Neural progenitor cell (in vitro differentiated cells): Measurements from ENCODE around the gene OR10K1. TPM values are rescaled to one million over a fixed set of nuclear protein-coding genes. Genes with fewer than 3 reads are reported as not detected.
A peak's percentile ranks its signal among the peaks of the same experiment; 100 is the strongest.

Experiments used
- DNase-seq: peaks from one replicate; pipeline ENCODE4 v3.0.0-alpha.2; 2016; ENCODE audit warnings: low spot score
- H2AFZ ChIP-seq: fragments of 200-600 bp; sonication (generic); replicated peaks from 2 replicates; pipeline ENCODE4 v1.6.1; 2016; ENCODE audit warnings: antibody characterized with exemption
- H3F3A ChIP-seq: fragments of 200-600 bp; sonication (generic); 2 replicates; pipeline ENCODE4 v1.6.1; 2016; ENCODE audit warnings: antibody characterized with exemption, low read depth
- H3K27ac ChIP-seq: fragments of 200-600 bp; sonication (generic); 2 replicates; pipeline ENCODE4 v1.5.1; 2016; ENCODE audit warnings: mild to moderate bottlenecking
- H3K27me3 ChIP-seq: fragments of 200-600 bp; sonication (generic); 2 replicates; pipeline ENCODE4 v1.6.1; 2016; ENCODE audit warnings: mild to moderate bottlenecking, moderate library complexity
- H3K36me3 ChIP-seq: fragments of 200-600 bp; sonication (generic); 2 replicates; pipeline ENCODE4 v1.5.1; 2016
- H3K4me1 ChIP-seq: fragments of 200-600 bp; sonication (generic); 2 replicates; pipeline ENCODE4 v1.6.1; 2016; ENCODE audit warnings: mixed run types
- H3K4me2 ChIP-seq: fragments of 200-600 bp; sonication (generic); 2 replicates; pipeline ENCODE4 v1.6.1; 2016
- H3K4me3 ChIP-seq: fragments of 200-600 bp; sonication (generic); 2 replicates; pipeline ENCODE4 v1.5.1; 2016
- H3K79me2 ChIP-seq: fragments of 200-600 bp; sonication (generic); 2 replicates; pipeline ENCODE4 v1.6.1; 2016; ENCODE audit warnings: low read depth
- H3K9ac ChIP-seq: fragments of 200-600 bp; sonication (generic); 2 replicates; pipeline ENCODE4 v1.6.1; 2016
- H3K9me3 ChIP-seq: fragments of 200-600 bp; sonication (generic); 2 replicates; pipeline ENCODE4 v1.5.1; 2016; ENCODE audit warnings: low read depth
- H4K20me1 ChIP-seq: fragments of 200-600 bp; sonication (generic); 2 replicates; pipeline ENCODE4 v1.6.1; 2016; ENCODE audit warnings: low read depth
- H3K27ac Mint-ChIP-seq: 3 replicates; pipeline ENCODE4 v1.8.0; 2021; ENCODE audit warnings: mixed read lengths
- H3K27me3 Mint-ChIP-seq: 2 replicates; pipeline ENCODE4 v1.8.0; 2022; ENCODE audit warnings: low read depth, mild to moderate bottlenecking, inconsistent platforms, moderate library complexity, mixed read lengths; ENCODE audit not compliant: insufficient read depth
- H3K36me3 Mint-ChIP-seq: 3 replicates; pipeline ENCODE4 v1.8.0; 2021; ENCODE audit warnings: mixed read lengths
- H3K4me1 Mint-ChIP-seq: 3 replicates; pipeline ENCODE4 v1.8.0; 2021; ENCODE audit warnings: mixed read lengths
- H3K4me3 Mint-ChIP-seq: 3 replicates; pipeline ENCODE4 v1.8.0; 2021; ENCODE audit warnings: mild to moderate bottlenecking, moderate library complexity, mixed read lengths
- H3K9me3 Mint-ChIP-seq: 3 replicates; pipeline ENCODE4 v1.8.0; 2020; ENCODE audit warnings: mixed read lengths
- EZH2 ChIP-seq: fragments of 200-600 bp; sonication (generic); IDR thresholded peaks from 2 replicates; pipeline ENCODE4 v1.6.1; 2017; ENCODE audit warnings: antibody characterized with exemption, mild to moderate bottlenecking, moderate library complexity
- EZH2phosphoT487 ChIP-seq: fragments of 200-600 bp; sonication (generic); IDR thresholded peaks from 2 replicates; pipeline ENCODE4 v1.6.1; 2017; ENCODE audit warnings: antibody characterized with exemption
- total RNA-seq: library from RNA; depleted of rRNA; stranded (reverse); fragments of >200 nt; gene quantifications from 2 replicates; pipeline ENCODE4 v1.2.3, GENCODE V29; 2015; ENCODE audit warnings: low replicate concordance
- TF ChIP-seq, protein P1 (sequence below): fragments of 200-600 bp; sonication (generic); IDR thresholded peaks from 2 replicates; pipeline ENCODE4 v1.5.1; 2017; ENCODE audit warnings: antibody characterized with exemption, mild to moderate bottlenecking

The OR10K1 gene
- total RNA-seq, 1 donor from 2014 or later = not detected

DNA sequence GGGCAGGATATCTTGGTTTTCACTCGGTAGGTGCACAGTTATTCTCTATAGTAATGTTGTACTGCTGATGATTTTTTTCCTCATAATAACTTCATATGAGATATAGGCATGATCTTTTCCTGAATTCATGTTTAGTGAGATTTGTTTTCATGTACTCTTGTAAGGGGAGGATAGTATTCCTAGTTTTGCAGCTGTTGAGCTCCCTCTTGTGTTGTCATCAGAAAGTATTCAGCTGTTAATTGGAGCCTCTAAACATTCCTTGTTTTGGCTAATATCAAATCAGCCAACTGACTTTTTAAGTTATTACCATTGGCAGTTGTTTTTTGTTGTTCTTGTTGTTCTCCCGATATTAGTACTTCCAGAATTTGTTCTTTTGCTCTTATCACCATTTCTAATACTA is 34.7 kb downstream of the OR10K1 start:
- Mint-ChIP-seq H3K27ac (no peak overlapping the region), H3K4me1 (no peaks in the 10 kb centered on the region), H3K27me3 (no peaks in the 10 kb centered on the region), H3K9me3 (no peaks in the 10 kb centered on the region), H3K4me3 (no peak overlapping the region), H3K36me3 (no peaks in the 10 kb centered on the region)
- no peaks in the 10 kb centered on the region for H3K27me3 ChIP-seq
- no peaks in the 10 kb centered on the region for H3K9me3 ChIP-seq
- no peak overlapping the region for H3K4me3 ChIP-seq
- H3K36me3 ChIP-seq = no peaks in the 10 kb centered on the region
- H3K79me2 ChIP-seq = no peaks in the 10 kb centered on the region
- no peak overlapping the region for H2AFZ ChIP-seq
- no peak overlapping the region for H3K4me2 ChIP-seq
- H3K27ac ChIP-seq = no peak overlapping the region
- H3F3A ChIP-seq = no peaks in the 10 kb centered on the region
- DNase-seq = peak; percentile 51
- no peak overlapping the region for H3K9ac ChIP-seq
- H4K20me1 ChIP-seq = no peaks in the 10 kb centered on the region
- H3K4me1 ChIP-seq = no peaks in the 10 kb centered on the region
- no peak for TF ChIP-seq EZH2
- TF ChIP-seq, protein P1, sequence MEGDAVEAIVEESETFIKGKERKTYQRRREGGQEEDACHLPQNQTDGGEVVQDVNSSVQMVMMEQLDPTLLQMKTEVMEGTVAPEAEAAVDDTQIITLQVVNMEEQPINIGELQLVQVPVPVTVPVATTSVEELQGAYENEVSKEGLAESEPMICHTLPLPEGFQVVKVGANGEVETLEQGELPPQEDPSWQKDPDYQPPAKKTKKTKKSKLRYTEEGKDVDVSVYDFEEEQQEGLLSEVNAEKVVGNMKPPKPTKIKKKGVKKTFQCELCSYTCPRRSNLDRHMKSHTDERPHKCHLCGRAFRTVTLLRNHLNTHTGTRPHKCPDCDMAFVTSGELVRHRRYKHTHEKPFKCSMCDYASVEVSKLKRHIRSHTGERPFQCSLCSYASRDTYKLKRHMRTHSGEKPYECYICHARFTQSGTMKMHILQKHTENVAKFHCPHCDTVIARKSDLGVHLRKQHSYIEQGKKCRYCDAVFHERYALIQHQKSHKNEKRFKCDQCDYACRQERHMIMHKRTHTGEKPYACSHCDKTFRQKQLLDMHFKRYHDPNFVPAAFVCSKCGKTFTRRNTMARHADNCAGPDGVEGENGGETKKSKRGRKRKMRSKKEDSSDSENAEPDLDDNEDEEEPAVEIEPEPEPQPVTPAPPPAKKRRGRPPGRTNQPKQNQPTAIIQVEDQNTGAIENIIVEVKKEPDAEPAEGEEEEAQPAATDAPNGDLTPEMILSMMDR = peak; percentile 64
- TF ChIP-seq EZH2phosphoT487 = no peak

DNA sequence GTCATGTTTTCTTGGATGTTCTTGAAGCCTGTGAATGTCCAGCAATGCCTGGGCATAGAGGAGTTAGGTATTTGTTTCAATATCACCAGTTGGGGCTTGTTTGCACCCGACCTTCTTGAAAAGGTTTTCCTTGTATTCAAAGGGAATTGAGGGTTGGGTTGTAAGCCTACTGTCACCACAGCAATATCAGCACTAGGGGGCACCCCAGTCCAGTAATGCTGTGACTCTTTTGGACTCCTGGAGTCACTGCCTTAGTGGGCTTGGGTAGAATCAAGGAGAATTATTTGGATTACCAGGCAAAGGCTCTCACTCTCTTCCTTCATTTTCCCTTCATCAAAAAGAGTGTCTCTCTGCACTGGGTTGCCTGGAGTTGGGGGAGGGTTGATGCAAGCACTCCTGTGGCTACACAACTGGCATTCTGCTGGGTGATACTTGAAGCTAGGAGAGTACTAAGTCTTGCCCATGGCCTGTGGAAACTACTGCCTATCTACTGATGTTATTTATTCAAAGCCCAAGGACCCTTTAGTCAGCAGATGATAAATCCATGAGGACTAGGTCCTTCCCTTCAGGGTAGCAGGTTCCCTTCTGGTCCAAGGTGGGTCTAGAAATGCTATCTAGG is 44.8 kb downstream of the OR10K1 start:
- no peak overlapping the region for H3K27ac Mint-ChIP-seq
- no peak overlapping the region for H3K4me3 Mint-ChIP-seq
- no peak overlapping the region for H2AFZ ChIP-seq
- H3K4me3 ChIP-seq = no peak overlapping the region
- no peaks in the 10 kb centered on the region for H3K36me3 Mint-ChIP-seq
- no peaks in the 10 kb centered on the region for H3K9me3 ChIP-seq
- peak; percentile 77 for DNase-seq
- peaks cover 11% of the 10 kb centered on the region for H3K4me1 ChIP-seq
- no peak overlapping the region for H3K9ac ChIP-seq
- TF ChIP-seq, protein P1 = peak; percentile 77
- no peak for TF ChIP-seq EZH2phosphoT487
- H3K27ac ChIP-seq = no peak overlapping the region
- H3K27me3 Mint-ChIP-seq = no peaks in the 10 kb centered on the region
- no peaks in the 10 kb centered on the region for H3K9me3 Mint-ChIP-seq
- H4K20me1 ChIP-seq = no peaks in the 10 kb centered on the region
- no peaks in the 10 kb centered on the region for H3K4me1 Mint-ChIP-seq
- no peak overlapping the region for H3K4me2 ChIP-seq
- H3K79me2 ChIP-seq = no peaks in the 10 kb centered on the region
- H3K27me3 ChIP-seq = no peaks in the 10 kb centered on the region
- H3F3A ChIP-seq = no peaks in the 10 kb centered on the region
- H3K36me3 ChIP-seq = no peaks in the 10 kb centered on the region

DNA sequence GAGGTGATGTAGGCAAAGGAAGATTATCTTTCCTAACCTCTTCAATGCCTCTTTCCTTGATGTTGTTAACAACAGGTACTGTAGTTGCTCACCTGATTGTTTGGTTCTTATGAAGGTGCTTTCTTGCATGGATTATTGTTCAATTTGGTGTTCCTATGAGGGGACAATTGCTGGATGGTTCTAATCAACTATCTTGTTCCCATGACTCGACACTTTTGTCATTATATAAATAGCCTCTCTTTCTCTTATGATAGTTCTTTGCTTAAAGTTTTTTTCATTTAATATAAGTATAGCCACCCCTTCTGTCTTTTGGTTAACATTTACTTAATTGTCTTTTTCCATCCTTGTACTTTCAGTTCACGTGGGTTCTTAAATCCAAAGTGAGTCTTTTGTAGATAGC is 45.9 kb downstream of the OR10K1 start:
- TF ChIP-seq EZH2phosphoT487 (no peak), EZH2 (no peak)
- TF ChIP-seq, protein P1 = no peak

More for the DNA sequence above, 45.9 kb downstream of the OR10K1 start:
- Mint-ChIP-seq H3K36me3 (no peaks in the 10 kb centered on the region), H3K4me3 (no peak overlapping the region), H3K27ac (no peak overlapping the region), H3K27me3 (no peaks in the 10 kb centered on the region), H3K4me1 (no peaks in the 10 kb centered on the region), H3K9me3 (no peaks in the 10 kb centered on the region)
- no peak overlapping the region for H2AFZ ChIP-seq
- H3K4me3 ChIP-seq = no peak overlapping the region
- H3K9me3 ChIP-seq = no peaks in the 10 kb centered on the region
- H3K36me3 ChIP-seq = no peaks in the 10 kb centered on the region
- no peaks in the 10 kb centered on the region for H3K79me2 ChIP-seq
- H4K20me1 ChIP-seq = no peaks in the 10 kb centered on the region
- H3F3A ChIP-seq = no peaks in the 10 kb centered on the region
- no peak overlapping the region for H3K4me2 ChIP-seq
- no peak for DNase-seq
- no peak overlapping the region for H3K27ac ChIP-seq
- no peaks in the 10 kb centered on the region for H3K27me3 ChIP-seq
- H3K9ac ChIP-seq = no peak overlapping the region
- H3K4me1 ChIP-seq = peaks cover 11% of the 10 kb centered on the region
